HepG2 (cell line): ENCODE data around the gene MRPL38. TPM values are rescaled to one million over a fixed set of nuclear protein-coding genes. Genes with fewer than 3 reads are reported as not detected.

ENCODE experiments used
- ATF7-NPFF ChIP-seq: sonication (generic); formaldehyde crosslinking; IDR thresholded peaks from 2 replicates; pipeline ENCODE4 v1.8.1; 2023; ENCODE audit warnings: mild to moderate bottlenecking, low read depth, missing genetic modification reagents, moderate library complexity
- FOXC1 ChIP-seq: sonication (generic); formaldehyde crosslinking; IDR thresholded peaks from 2 replicates; pipeline ENCODE4 v1.8.0; 2022; ENCODE audit warnings: mild to moderate bottlenecking, missing genetic modification reagents, borderline replicate concordance
- HBP1 ChIP-seq: IDR thresholded peaks from 2 replicates; pipeline ENCODE4 v1.6.1; 2016; ENCODE audit warnings: low read depth, control low read depth
- HNF4A ChIP-seq: sonication (generic); formaldehyde crosslinking; IDR thresholded peaks from 2 replicates; pipeline ENCODE4 v1.4.0; 2020; ENCODE audit warnings: missing genetic modification reagents
- KMT2B ChIP-seq: IDR thresholded peaks from 2 replicates; pipeline ENCODE4 v1.6.1; 2016; ENCODE audit warnings: missing genetic modification reagents, missing compliant biosample characterization
- NBN ChIP-seq: fragments of 450-650 bp; conservative IDR thresholded peaks from 2 replicates; pipeline ENCODE4 v1.6.1; 2017
- PRMT3 ChIP-seq: sonication (generic); formaldehyde crosslinking; IDR thresholded peaks from 2 replicates; pipeline ENCODE4 v1.8.1; 2022; ENCODE audit warnings: low read depth, mild to moderate bottlenecking, moderate library complexity, missing genetic modification reagents, borderline replicate concordance
- SMC3 ChIP-seq: IDR thresholded peaks from 2 replicates; pipeline ENCODE4 v1.6.1; 2011; ENCODE audit warnings: low read length, improper control_type of control experiment
- STAG1 ChIP-seq: sonication (generic); formaldehyde crosslinking; IDR thresholded peaks from 2 replicates; pipeline ENCODE4 v1.4.0; 2020; ENCODE audit warnings: missing genetic modification reagents
- TARDBP ChIP-seq: sonication (generic); formaldehyde crosslinking; IDR thresholded peaks from 2 replicates; pipeline ENCODE4 v1.8.0; 2022; ENCODE audit warnings: mild to moderate bottlenecking, missing genetic modification reagents
- TERF1 ChIP-seq: sonication (generic); formaldehyde crosslinking; IDR thresholded peaks from 2 replicates; pipeline ENCODE4 v1.8.0; 2022; ENCODE audit warnings: mild to moderate bottlenecking, missing genetic modification reagents, moderate library complexity
- ZBTB37 ChIP-seq: sonication (generic); formaldehyde crosslinking; IDR thresholded peaks from 2 replicates; pipeline ENCODE4 v1.4.0; 2020; ENCODE audit warnings: mild to moderate bottlenecking, missing genetic modification reagents
- ZBTB38 ChIP-seq: sonication (generic); formaldehyde crosslinking; IDR thresholded peaks from 2 replicates; pipeline ENCODE4 v1.5.1; 2020; ENCODE audit warnings: mild to moderate bottlenecking, missing genetic modification reagents
- ZC3H4 ChIP-seq: sonication (generic); formaldehyde crosslinking; IDR thresholded peaks from 2 replicates; pipeline ENCODE4 v1.4.0; 2020; ENCODE audit warnings: missing genetic modification reagents, borderline replicate concordance
- ZNF253 ChIP-seq: sonication (generic); formaldehyde crosslinking; IDR thresholded peaks from 2 replicates; pipeline ENCODE4 v1.8.0; 2022; ENCODE audit warnings: mild to moderate bottlenecking, missing genetic modification reagents, borderline replicate concordance
- ZNF34 ChIP-seq: sonication (generic); formaldehyde crosslinking; IDR thresholded peaks from 2 replicates; pipeline ENCODE4 v1.4.0; 2020; ENCODE audit warnings: mild to moderate bottlenecking, missing genetic modification reagents, borderline replicate concordance
- ZNF609 ChIP-seq: sonication (generic); formaldehyde crosslinking; IDR thresholded peaks from 2 replicates; pipeline ENCODE4 v1.4.0; 2020; ENCODE audit warnings: mild to moderate bottlenecking, missing genetic modification reagents, borderline replicate concordance
- ZNF691 ChIP-seq: sonication (generic); formaldehyde crosslinking; IDR thresholded peaks from 2 replicates; pipeline ENCODE4 v1.4.0; 2020; ENCODE audit warnings: missing genetic modification reagents, low read depth, mild to moderate bottlenecking, borderline replicate concordance
- polyA plus RNA-seq, 8 experiments: library from polyadenylated mRNA; depleted of rRNA in 3 of 8; stranded (reverse) in 7 of 8; unstranded in 1 of 8; fragments of >200 nt; fragmentation: Illumina TruSeq in 4 of 8; extraction: Trizol in 4 of 8; gene quantifications; 2 replicates each; pipeline versions ENCODE4 v1.2.1 to v1.2.3, GENCODE V29; 2011 to 2016; ENCODE audit warnings: low read depth in 4 of 8, missing spikeins in 1 of 8, mixed read lengths in 1 of 8; ENCODE audit not compliant: insufficient read depth in 1 of 8
- total RNA-seq, 5 experiments: library from RNA; depleted of rRNA; stranded (reverse); fragments of >200 nt; fragmentation: Illumina TruSeq; extraction: Trizol; gene quantifications; 2 replicates each; pipeline ENCODE4 v1.2.3, GENCODE V29; 2016; ENCODE audit warnings: low read depth in 1 of 5

MRPL38 gene
- total and polyA plus RNA-seq, 2 of the 13 experiments (the other 11 are each of a cell fraction or from before 2014, with no cell fraction given): 83.7 to 125 TPM

- TF ChIP-seq ZNF609 (CRISPR knock-in tag): peak; percentile 94
- TF ChIP-seq TERF1 (CRISPR knock-in tag): no peak
- TF ChIP-seq STAG1: peak; percentile 45
- TF ChIP-seq HBP1 (CRISPR knock-in tag): peak; percentile 86; the same call in 1 of the 2 replicates
- peak; percentile 76 for TF ChIP-seq FOXC1 (CRISPR knock-in tag)
- peak; percentile 98 for TF ChIP-seq TARDBP (CRISPR knock-in tag)
- TF ChIP-seq ZNF253: no peak
- TF ChIP-seq PRMT3 (CRISPR knock-in tag): peak; percentile 93; the same call in 1 of the 2 replicates
- no peak for TF ChIP-seq ATF7-NPFF
- no peak for TF ChIP-seq ZNF34
- peak; percentile 94; the same call in 1 of the 2 replicates for TF ChIP-seq ZBTB38
- TF ChIP-seq KMT2B: no peak
- peak; percentile 92 for TF ChIP-seq HNF4A (CRISPR knock-in tag)
- TF ChIP-seq ZNF691: peak; percentile 80; the same call in 1 of the 2 replicates
- TF ChIP-seq ZC3H4 (CRISPR knock-in tag): no peak; the same call in 1 of the 2 replicates
- no peak; the same call in 1 of the 2 replicates for TF ChIP-seq SMC3
- TF ChIP-seq ZBTB37 (CRISPR knock-in tag): peak; percentile 86
- TF ChIP-seq NBN: no peak
Measured at GRCh38 chr17:75872434-75873351, 32.0 kb downstream of the MRPL38 start (continued).
